Measurements from ENCODE around the gene SLC26A6.

DNA sequence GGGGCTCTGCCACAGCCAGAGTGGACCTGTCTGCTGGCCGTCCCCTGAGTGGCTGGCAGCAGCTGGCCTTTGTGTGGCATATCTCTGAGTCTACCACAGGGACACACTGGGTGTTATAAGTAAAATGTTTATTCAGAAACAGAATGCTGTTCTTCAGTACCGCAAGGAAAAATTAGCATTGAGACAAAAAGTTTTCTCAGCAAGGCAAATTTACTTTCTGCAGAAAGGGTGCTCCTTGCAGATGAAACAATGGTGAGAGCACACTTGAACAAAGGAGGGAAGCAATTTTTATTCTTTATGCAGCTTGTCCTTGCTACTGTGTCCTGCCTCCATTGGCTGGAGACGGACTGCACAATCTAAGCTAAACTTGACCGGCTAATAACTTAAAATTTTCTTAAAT, 17.7 kb downstream of the SLC26A6 start:
- TF ChIP-seq POLR2A (IDR thresholded peaks at IDR 0.05; ENCODE audit: low read depth, low read length), result no peak
- no peak for TF ChIP-seq POLR2AphosphoS5 (IDR thresholded peaks at IDR 0.05; ENCODE audit: low read depth, low read length)
